ENCODE measurements around the gene NUBP1.

Gene NUBP1

DNA sequence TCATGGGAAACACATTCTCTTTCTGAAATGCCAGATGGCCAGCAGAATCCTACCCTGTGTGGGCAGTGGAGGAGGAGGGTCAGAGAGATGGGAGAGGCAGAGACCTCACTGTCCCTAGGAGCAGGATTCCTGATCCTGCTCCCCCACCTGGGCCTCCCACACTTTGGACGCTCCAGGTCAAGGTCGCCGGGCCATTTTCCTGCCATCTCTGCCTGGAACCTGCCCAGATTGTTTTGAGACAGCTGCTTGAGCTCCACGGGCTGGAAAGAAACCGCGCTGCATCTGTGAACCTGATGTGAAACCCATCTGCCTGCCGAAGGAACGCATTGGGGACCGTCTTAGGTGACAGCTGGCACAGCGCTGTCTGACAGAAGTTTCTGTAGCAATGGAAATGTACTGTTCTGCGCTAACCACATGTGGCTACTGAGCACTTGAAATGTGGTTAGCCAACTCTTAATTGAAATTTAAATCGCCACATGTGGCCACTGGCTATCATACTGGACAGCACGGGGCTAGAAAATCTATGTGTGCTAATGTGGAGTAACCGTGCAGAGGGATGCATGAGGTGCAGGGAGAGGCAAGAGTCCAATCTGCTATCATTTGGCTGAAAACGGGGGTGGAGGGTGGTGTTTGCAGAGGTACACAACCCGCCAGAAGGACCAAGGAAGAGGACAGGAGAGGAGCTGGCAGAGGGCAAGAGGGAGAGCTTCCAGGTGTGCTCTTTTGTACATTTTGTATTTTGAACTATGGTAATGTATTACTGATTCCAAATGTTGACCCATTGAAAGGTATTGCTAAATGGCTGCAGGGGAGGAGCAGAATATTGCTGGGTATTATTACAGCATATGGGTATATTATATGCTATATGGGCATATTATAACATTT lies 15.4 kb upstream of the NUBP1 start:
- H3K4me3 ChIP-seq (replicated peaks; ENCODE audit: low read depth, low read length), result no peak overlapping the region
- no peak for DNase-seq (ENCODE audit: low read depth)
- no peak for TF ChIP-seq CTCF (IDR thresholded peaks at IDR 0.05; ENCODE audit: low read length, missing control alignments)

DNA sequence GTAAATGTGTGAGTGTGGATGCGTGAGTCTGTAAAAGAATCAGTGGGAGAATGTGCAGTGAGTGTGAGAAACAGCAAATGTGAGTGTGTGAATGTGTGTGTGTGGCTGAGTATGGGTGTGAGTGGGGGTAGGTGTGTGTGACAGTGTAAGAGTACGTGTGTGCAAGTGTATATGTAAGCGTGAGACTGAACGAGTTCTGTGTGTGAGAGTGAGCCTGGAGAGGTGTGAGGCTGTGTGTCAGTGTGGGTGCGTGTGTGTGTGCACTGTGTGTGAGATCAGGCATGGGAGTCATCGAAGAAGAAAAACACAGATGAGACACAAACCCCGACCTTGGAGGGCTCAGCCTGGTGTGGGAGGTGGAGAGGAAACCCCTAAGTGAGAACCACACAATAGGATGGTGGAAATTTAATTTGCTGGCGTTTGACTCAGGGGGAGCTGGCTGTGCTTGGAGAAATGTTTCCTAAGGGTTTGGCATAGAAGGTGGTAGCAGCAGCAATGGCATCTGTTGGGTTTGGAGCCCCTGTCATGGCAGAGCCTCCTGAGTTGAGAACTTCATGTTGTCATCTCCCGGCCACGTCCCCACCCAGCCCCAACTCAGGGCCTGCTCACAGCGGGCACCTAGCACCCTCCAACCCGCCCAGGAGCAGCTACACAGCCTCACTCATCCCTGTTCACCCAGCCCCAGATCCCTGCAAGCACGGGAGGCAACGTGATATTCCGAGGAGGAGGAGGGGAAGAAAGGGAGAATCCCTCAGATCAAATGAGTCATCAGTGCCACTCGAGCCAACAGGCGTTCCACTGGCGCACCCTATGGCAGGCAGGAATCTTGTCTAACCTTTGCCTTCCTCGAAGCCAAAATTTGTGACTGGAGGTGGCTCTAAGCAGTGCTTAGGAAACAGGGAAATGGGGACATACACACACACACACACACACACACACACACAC lies 14.3 kb upstream of the NUBP1 start:
- peak; percentile 42 for DNase-seq (ENCODE audit: low read depth)
- no peak overlapping the region for H3K4me3 ChIP-seq (replicated peaks; ENCODE audit: low read depth, low read length)
- TF ChIP-seq CTCF (IDR thresholded peaks at IDR 0.05; ENCODE audit: low read length, missing control alignments), result no peak

GRCh38 chr16:10731790-10732189 lies 11.9 kb upstream of the NUBP1 start:
- H3K4me3 ChIP-seq (replicated peaks; ENCODE audit: low read depth, low read length), result no peak overlapping the region
- TF ChIP-seq CTCF (IDR thresholded peaks at IDR 0.05; ENCODE audit: low read length, missing control alignments), result no peak
- DNase-seq (ENCODE audit: low read depth), result no peak

- peak; percentile 93 for TF ChIP-seq CTCF (IDR thresholded peaks at IDR 0.05; ENCODE audit: low read length, missing control alignments)
- no peak overlapping the region for H3K4me3 ChIP-seq (replicated peaks; ENCODE audit: low read depth, low read length)
- DNase-seq (ENCODE audit: low read depth), result peak; percentile 77
These were observed 6.5 kb upstream of the NUBP1 start for GRCh38 chr16:10737068-10737625.

GRCh38 chr16:10738231-10739077 lies 5.2 kb upstream of the NUBP1 start:
- TF ChIP-seq CTCF (IDR thresholded peaks at IDR 0.05; ENCODE audit: low read length, missing control alignments), result no peak
- H3K4me3 ChIP-seq (replicated peaks; ENCODE audit: low read depth, low read length), result no peak overlapping the region
- peak; percentile 68 for DNase-seq (ENCODE audit: low read depth)

All from fibroblast of pulmonary artery (primary cell).